Thymus (tissue), 11 donors: ENCODE measurements around the gene NR1I3. TPM values are rescaled to one million over a fixed set of nuclear protein-coding genes. Genes with fewer than 3 reads are reported as not detected.

Experiments
- DNase-seq, 9 donors: peaks; one replicate each; pipeline ENCODE4 v3.0.0-alpha.2; 2013; ENCODE audit warnings: low spot score in 9 of 9, low read depth in 6 of 9, missing footprints in 1 of 9
- H3K27ac ChIP-seq, 2 donors: one replicate each; pipeline ENCODE4 v1.5.1; 2013; ENCODE audit warnings: control low read depth in 1 of 2, low read depth in 1 of 2, low read length in 1 of 2, mild to moderate bottlenecking in 1 of 2, moderate library complexity in 1 of 2
- H3K27me3 ChIP-seq, 2 donors: one replicate each; pipeline ENCODE4 v1.5.1; 2013; ENCODE audit warnings: low read length in 1 of 2; ENCODE audit not compliant: control insufficient read depth in 2 of 2, insufficient read depth in 1 of 2
- H3K36me3 ChIP-seq, 2 donors: one replicate each; pipeline ENCODE4 v1.5.1; 2013; ENCODE audit warnings: low read length in 1 of 2, mild to moderate bottlenecking in 1 of 2, moderate library complexity in 1 of 2; ENCODE audit not compliant: control insufficient read depth in 2 of 2, insufficient read depth in 2 of 2
- H3K4me1 ChIP-seq, 2 donors: one replicate each; pipeline ENCODE4 v1.5.1; 2013; ENCODE audit warnings: low read length in 2 of 2; ENCODE audit not compliant: control insufficient read depth in 2 of 2, insufficient read depth in 2 of 2
- H3K4me3 ChIP-seq, 2 donors: one replicate each; pipeline ENCODE4 v1.5.1; 2013; ENCODE audit warnings: low read length in 2 of 2, control low read depth in 1 of 2, mild to moderate bottlenecking in 1 of 2
- H3K9me3 ChIP-seq, 2 donors: one replicate each; pipeline ENCODE4 v1.5.1; 2013; ENCODE audit warnings: low read length in 1 of 2, mild to moderate bottlenecking in 1 of 2; ENCODE audit not compliant: control insufficient read depth in 2 of 2, insufficient read depth in 1 of 2
- WGBS: extraction: QIAGEN DNeasy Blood & Tissue Kit; methylation state at CpG from one replicate; pipeline ENCODE4 v1.1.7; 2013; 5-methylcytosine and 5-hydroxymethylcytosine counted together
- polyA plus RNA-seq: library from polyadenylated mRNA; stranded (reverse); fragments of 200-250 nt; gene quantifications from one replicate; pipeline ENCODE4 v1.2.3, GENCODE V29; 2013
- total RNA-seq: library from RNA; stranded (reverse); fragments of 120-200 nt; gene quantifications from one replicate; pipeline ENCODE4 v1.2.4, GENCODE V29; 2013
- donor health status: healthy.

The NR1I3 gene
- total and polyA plus RNA-seq, 2 donors: 0.14 TPM; not detected in 1

DNA sequence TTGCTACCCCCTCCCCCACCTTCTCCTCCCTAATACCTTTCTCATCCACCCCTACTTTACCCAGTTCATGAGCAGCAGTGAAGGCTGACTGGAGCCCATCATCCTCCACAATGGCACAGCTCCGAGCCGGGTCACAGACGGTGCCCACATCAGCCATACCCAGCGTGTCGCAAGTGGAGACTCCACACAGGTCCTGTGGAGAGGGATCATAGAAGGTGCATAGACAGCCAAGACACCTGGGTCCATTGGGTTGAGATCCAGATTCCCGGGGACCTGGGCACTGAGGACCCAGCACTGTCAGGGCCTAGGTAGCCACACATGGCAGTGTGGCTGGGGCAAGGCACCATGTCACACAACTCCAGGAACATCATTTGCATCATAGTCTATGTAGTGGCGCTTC lies 41.9 kb downstream of the NR1I3 start:
- DNase-seq: no peak
- H3K27ac ChIP-seq: no peak overlapping the region
- 99% methylated on average over 7 of the region's 7 CpGs for WGBS

DNA sequence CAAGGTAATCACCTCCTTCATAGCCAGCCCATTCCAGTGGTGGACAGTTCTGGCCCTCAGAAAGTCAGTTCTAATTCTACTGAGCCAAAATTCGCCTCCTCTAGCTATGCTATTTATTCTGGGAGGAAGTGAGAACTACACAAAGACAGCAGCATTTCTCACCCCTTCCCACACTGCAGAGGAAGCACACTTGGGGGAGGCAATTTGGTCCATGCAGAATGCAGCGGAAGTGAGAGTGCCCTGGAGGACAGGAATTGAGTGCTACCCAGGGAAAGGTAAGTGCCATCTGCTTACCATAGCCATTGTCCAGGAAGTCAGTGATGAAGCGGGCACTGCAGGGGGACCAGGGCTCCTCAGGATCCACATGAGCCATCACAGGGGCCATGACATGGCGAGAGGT lies 42.8 kb downstream of the NR1I3 start:
- H3K9me3 ChIP-seq: peaks cover 0 to 1% of the 10 kb centered on the region in 2 donors
- H3K27me3 ChIP-seq: peaks cover 0 to 4% of the 10 kb centered on the region in 2 donors
- no peaks in the 10 kb centered on the region for H3K36me3 ChIP-seq
- H3K4me1 ChIP-seq: peaks cover 0 to 19% of the 10 kb centered on the region in 2 donors
- peak overlapping the region in 1 of 2 donors; percentile 9 for H3K27ac ChIP-seq
- H3K4me3 ChIP-seq: no peak overlapping the region
- 89% methylated on average over 4 of the region's 4 CpGs for WGBS
- DNase-seq: no peak

More for the DNA sequence above, 41.9 kb downstream of the NR1I3 start:
- Histone ChIP-seq H3K9me3 (peaks cover 0 to 1% of the 10 kb centered on the region in 2 donors), H3K4me1 (peaks cover 0 to 29% of the 10 kb centered on the region in 2 donors), H3K36me3 (no peaks in the 10 kb centered on the region), H3K27me3 (peaks cover 0 to 4% of the 10 kb centered on the region in 2 donors), H3K4me3 (no peak overlapping the region)

DNA sequence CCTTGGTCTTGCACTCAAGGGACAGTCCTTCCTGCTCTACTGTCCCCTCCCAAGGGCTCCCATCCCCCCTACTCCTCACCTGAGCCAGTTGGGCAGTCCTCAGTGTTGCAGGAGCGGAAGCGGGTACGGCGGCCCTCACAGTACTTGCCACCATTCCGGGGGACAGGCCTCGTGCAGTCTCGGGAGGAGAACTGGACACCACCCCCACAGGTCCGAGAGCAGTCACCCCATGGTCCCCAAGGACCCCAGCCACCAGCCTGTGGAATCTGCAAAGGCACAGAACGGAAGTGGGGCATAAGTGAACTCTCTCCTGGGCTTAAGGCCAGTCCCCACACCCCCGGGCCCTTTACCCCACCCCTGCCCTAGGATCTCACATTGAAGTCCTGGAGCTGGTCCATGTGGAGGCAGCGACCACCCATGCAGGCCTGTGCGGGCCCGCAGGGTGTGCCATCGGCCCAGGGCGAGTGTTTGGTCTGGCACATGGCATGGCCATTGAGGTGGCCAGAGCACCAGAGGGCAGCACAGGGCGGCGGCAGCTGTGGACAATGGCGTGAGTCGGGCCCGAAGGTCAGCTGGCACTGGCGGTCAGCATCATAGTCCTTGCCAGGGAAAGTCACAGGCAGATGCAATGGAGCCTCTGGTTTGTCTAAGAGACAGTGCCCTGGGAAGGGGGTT lies 44.3 kb downstream of the NR1I3 start:
- Histone ChIP-seq H3K4me3 (no peak overlapping the region), H3K27me3 (peaks cover 0 to 4% of the 10 kb centered on the region in 2 donors), H3K9me3 (peaks cover 0 to 1% of the 10 kb centered on the region in 2 donors), H3K36me3 (no peaks in the 10 kb centered on the region), H3K27ac (no peak overlapping the region), H3K4me1 (peaks cover 0 to 11% of the 10 kb centered on the region in 2 donors)
- 92% methylated on average over 21 of the region's 21 CpGs for WGBS
- DNase-seq: no peak

DNA sequence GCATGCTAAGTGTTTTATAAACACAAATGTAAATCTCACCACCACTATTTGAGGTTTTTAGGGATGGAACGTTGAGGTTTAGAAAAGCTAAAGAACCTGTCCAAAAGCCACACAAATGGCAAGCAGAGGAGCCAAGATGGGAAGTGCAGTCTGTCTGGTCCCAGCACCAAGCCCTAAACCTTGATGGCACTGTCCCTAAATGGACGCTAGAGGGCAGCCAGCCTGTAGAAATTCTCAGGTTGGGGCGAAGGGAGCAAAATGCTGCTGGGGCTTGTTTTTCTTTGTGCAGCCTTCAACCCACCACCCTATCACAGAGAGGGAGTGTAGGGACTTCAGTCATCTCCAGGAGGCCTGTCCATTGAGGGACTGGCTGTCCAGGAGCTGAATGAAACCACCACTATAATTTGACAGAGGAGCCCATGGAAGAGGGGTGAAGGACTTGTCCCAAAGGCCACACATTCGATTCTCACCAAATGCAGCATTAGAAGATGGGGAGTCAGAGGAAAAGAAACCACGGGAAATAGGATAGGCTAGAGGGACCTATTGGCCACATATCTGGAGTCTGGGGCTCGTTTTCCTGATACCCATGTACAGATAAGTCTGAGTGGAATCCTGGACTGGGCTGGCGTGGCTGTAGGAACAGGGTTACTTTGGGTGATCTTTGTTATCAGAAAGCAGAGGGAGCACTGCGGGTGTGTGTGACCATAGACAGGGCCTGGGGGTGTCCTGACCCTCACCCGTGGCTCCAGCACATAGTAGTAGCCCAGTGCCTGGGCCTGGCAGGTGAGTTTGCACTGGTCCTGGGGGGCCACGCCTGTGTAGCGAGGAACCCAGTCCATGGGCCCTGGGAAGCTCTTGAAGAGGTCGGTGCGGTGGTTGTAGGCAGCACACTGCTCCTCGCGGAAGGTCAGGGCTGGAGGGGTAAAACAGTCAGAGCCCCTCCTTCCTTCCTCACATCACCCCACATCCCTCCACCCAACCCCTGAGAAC lies 45.2 kb downstream of the NR1I3 start:
- Histone ChIP-seq H3K27ac (no peak overlapping the region), H3K9me3 (peaks cover 0 to 1% of the 10 kb centered on the region in 2 donors), H3K4me3 (no peak overlapping the region), H3K27me3 (peaks cover 0 to 2% of the 10 kb centered on the region in 2 donors), H3K4me1 (peaks cover 0 to 15% of the 10 kb centered on the region in 2 donors), H3K36me3 (no peaks in the 10 kb centered on the region)
- DNase-seq: peak in 7 of 9 donors; percentile 56 to 87 (median 60)
- 71% methylated on average over 15 of the region's 15 CpGs for WGBS

DNA sequence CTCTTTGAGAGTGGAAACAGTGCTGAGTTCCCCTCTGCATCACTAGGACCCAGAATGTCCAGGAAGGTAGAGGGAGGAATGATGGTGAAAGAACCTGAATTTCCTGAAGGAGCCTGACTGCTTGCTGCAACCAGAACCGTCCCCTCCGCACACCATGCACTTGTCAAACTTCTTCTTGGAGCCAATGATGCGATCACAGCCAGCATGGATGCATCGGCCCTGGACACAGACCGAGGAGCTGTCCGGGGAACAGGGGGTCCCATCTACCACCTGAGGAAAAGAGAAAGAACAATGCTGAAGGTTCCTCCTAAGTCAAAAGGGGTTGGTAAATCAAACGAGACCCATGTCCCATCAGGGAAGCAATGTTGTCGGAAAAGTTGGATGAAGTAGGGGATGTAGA lies 46.0 kb downstream of the NR1I3 start:
- no peak overlapping the region for H3K4me3 ChIP-seq
- no peak for DNase-seq
- WGBS: 85% methylated on average over 8 of the region's 8 CpGs
- no peak overlapping the region for H3K27ac ChIP-seq
- peaks cover 0 to 21% of the 10 kb centered on the region in 2 donors for H3K4me1 ChIP-seq
- H3K9me3 ChIP-seq: peaks cover 0 to 1% of the 10 kb centered on the region in 2 donors
- H3K36me3 ChIP-seq: no peaks in the 10 kb centered on the region
- H3K27me3 ChIP-seq: peaks cover 0 to 2% of the 10 kb centered on the region in 2 donors

DNA sequence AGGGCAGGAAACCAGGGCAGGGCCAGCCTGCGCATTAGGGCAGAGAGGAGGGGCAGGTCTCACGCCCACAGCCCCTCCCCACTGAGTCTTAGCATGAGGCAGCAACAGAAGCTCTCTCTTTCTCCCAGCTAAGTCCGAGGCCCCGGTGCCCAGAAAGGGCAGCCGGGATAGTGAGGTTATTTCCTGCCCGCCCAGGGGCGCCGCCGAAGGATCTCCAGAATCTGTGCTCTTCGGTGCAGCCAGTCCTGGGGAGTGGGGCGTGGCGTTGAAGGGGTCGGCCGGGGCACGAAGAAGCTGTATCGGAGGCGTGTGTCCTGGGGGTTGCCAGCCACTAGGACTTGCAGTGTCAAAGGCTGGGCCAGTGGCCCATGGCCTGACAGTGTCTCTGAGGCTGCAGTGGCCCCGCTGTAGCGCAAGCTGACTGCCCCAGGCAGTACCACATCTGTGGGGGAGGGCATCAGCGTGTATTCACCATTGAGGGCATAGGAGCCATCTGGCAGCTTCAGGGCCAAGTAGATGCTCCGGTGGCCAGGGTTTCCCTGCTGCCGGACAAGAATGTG lies 47.0 kb downstream of the NR1I3 start:
- Histone ChIP-seq H3K4me1 (peaks cover 2 to 30% of the 10 kb centered on the region in 2 donors), H3K27ac (no peak overlapping the region), H3K36me3 (no peaks in the 10 kb centered on the region), H3K4me3 (no peak overlapping the region), H3K27me3 (peaks cover 0 to 2% of the 10 kb centered on the region in 2 donors), H3K9me3 (peaks cover 0 to 1% of the 10 kb centered on the region in 2 donors)
- WGBS: 92% methylated on average over 22 of the region's 22 CpGs
- peak in 1 of 9 donors; percentile 31 for DNase-seq

DNA sequence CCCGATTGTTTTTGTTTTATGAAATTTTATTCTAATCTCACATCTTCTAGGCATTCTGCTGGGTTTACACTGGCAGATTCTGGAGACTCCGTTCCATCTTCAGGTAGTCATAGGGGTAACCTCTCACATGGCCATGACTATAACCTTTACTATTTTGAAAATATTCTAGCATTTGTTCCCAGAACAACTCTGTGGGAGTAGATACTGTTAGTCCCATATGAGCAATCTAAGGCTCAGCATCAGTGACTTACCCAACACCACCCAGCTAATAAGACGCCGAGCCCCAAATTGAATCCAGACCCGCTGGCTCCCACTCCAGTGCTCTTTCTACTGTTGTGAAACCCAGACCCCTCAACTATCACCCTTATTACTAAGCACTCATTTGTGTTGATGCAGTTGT lies 49.0 kb downstream of the NR1I3 start:
- Histone ChIP-seq H3K4me3 (no peak overlapping the region), H3K27me3 (peaks cover 0 to 2% of the 10 kb centered on the region in 2 donors), H3K27ac (no peak overlapping the region), H3K4me1 (peaks cover 12 to 41% of the 10 kb centered on the region in 2 donors), H3K36me3 (no peaks in the 10 kb centered on the region), H3K9me3 (peaks cover 0 to under 1% of the 10 kb centered on the region in 2 donors)
- no peak for DNase-seq
- 99% methylated on average over 5 of the region's 5 CpGs for WGBS

DNA sequence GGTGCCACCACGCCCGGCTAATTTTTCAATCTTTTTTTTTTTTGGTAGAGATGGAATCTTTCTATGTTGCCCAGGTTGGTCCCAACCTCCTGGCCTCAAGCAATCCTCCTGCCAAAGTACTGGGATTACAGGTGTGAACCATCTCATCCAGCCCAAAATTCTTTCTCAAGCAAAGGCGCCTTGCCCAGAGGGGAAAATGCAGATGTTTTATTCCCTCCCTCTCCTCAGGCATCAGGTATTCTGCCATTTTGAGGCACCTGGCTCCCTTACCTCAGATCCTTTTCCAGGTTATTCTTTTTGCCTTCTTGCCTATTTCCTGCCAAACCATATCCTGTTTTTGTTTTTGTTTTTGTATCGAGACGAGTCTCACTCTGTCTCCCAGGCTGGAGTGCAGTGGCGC lies 49.6 kb downstream of the NR1I3 start:
- Histone ChIP-seq H3K4me1 (peaks cover 12 to 48% of the 10 kb centered on the region in 2 donors), H3K27ac (no peak overlapping the region), H3K27me3 (peaks cover 0 to 2% of the 10 kb centered on the region in 2 donors), H3K4me3 (no peak overlapping the region), H3K36me3 (no peaks in the 10 kb centered on the region), H3K9me3 (no peaks in the 10 kb centered on the region)
- no peak for DNase-seq
- 91% methylated on average over 6 of the region's 6 CpGs for WGBS
